Measurements from ENCODE around the gene NEK10. TPM values are rescaled to one million over a fixed set of nuclear protein-coding genes. Genes with fewer than 3 reads are reported as not detected.

NEK10 gene
- total RNA-seq, 1 experiment from 2014 or later: 1.4 TPM

GRCh38 chr3:27244374-27244773, 124.8 kb downstream of the NEK10 start:
- DNase-seq (ENCODE audit: low read depth): no peak

DNA sequence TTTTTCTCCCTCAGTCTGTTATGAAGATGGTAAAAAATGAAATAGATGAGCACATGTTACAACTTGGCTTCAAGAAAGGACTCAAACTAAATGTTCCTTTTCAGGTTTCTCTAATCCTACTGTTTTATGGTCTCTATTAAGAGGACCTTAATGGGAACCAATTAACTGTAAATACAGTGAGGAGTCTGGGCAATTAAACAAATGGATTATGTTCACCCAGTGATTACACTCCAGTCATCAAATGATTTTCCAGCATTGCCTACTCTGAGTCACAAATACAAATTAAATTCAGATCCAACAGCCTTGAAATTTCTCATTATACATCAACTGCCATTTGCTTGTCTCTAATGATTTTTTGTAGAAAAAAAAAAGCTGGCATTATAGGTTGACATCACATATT, 129.2 kb downstream of the NEK10 start:
- no peak for DNase-seq (ENCODE audit: low read depth)

DNA sequence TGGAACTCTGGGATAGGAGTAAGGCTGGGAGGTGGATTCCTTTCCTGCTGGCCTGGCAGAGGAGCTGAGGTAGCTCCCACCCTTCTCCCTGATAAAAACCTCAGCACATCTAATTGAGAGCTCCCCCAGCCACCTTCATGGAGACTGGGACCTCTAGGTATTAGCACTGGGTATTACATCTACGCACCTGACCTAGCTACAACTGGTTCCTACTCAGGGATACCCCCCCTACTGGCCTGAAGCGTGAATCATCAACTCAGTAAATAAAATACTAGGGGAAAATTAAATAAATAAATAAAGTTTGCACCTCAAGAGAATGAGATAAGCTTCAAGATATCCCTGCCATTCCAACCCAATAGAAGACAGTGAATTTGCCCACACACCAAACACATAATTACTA, 140.4 kb downstream of the NEK10 start:
- no peak for DNase-seq (ENCODE audit: low read depth)

- DNase-seq (ENCODE audit: low read depth): no peak
Measured at GRCh38 chr3:27224197-27224596, 145.0 kb downstream of the NEK10 start.

GRCh38 chr3:27221264-27221932, 147.8 kb downstream of the NEK10 start:
- no peak for DNase-seq (ENCODE audit: low read depth)

DNA sequence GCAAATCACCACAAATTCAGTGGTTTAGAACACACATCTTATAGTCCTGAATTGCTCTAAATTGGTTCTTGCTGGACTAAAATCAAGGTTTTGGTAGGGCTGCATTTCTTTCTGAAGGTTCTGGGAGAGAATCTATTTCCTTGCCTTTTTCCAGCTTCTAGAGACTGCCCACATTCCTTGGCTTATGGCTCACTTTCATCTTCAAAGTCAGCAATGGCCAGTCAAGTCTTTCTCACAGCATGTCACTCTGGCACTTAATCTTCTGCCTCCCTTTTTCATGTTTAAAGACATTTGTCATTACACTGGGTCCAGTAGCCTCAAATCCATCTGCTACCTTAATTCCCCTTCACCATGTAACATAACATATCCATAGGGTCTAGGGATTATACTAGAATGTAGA, 149.0 kb downstream of the NEK10 start:
- no peak for DNase-seq (ENCODE audit: low read depth)

DNA sequence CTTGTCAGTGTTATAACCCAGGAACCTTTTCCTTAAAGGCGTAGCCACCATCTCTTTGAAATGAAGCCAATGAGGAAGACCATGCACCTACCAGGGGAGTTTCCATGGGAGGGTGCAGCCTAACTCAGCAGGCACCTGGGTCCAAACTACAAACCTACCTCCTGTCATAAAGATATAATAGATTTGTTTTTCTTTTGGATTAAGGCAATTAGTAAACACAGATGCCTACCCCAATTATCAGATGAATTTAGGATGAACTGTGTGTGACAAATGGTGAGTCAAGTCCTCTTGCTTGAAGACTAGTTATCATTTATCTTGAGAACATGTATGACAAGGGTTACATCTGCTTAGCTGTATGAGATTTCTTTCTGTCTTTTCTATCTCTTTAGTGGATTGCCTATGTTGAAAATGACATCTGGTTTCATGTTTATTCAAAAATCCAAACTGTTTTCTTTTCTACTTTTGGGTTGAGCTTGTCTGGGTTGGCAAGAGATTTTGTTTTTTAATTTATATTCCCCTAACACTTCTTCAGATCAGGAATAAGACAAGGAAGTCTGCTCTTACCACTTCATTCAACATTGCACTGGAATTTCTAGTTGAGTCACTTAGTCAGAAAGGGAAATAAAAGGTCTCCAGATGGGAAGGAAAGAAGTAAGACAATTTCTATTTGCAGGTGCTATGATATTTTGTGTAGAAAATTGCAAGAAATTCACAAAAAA, 149.9 kb downstream of the NEK10 start:
- peak; percentile 45 for DNase-seq (ENCODE audit: low read depth)

GRCh38 chr3:27216955-27217552, 152.1 kb downstream of the NEK10 start:
- DNase-seq (ENCODE audit: low read depth): peak; percentile 84

DNA sequence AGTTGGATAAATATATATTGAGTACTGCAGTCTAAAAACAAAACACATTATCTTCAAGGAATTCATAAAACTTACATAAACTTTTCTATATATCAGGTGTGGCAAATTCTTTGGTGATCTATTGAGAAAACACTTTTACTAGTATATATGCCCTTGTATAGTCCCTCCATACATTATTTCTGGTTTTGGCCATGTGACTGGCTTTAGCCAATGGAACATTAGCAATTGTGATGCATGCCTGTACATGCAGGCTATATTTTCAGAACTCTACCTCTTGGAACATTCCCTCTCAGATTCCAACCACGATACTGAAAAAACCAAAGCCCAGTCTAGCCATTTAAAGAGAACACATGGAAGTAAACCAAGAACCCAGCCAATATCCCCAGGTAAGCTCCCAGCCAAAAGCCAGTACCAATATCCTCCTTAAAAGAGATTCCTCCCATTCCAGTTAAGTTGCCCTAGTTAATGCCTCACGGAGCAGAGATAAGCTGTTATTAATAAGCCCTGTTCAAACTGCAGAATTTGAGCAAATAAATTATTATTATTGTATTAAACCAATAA, 152.8 kb downstream of the NEK10 start:
- DNase-seq (ENCODE audit: low read depth): no peak

- DNase-seq (ENCODE audit: low read depth): no peak
Measured at GRCh38 chr3:27213450-27213849, 155.7 kb downstream of the NEK10 start.

- no peak for DNase-seq (ENCODE audit: low read depth)
Measured at GRCh38 chr3:27209617-27210264, 159.4 kb downstream of the NEK10 start.

DNA sequence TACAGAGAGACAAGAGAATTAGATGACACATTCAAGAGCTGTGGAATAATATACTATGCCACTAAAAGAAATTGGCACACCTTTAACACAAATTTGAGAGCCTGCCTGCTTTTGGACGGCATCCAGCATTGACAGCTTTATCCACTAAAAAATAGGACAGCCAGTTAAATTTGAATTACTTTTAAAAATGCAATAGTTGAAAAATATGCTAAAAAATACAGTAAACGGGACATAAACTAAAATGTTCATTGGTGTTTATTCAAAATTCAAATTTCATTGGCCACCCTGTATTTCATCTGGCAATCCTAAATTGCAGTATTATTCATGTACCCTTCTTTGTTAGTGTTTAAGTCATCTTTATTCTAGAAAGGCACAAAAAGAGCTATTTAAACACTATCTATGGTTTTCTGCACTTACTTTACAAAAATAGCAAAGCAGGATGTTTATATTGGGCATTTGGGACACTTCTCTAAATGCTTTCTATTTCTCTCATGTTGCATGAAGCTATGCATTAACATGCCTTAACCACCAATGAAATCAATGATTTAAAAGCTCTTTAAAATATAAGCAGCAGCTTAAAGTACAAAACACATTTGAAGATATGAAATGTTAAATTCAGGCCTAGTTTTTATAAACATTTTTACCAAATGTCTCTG, 160.1 kb downstream of the NEK10 start:
- DNase-seq (ENCODE audit: low read depth): no peak

GRCh38 chr3:27202959-27203358, 166.2 kb downstream of the NEK10 start:
- DNase-seq (ENCODE audit: low read depth): no peak

GRCh38 chr3:27201492-27201891, 167.7 kb downstream of the NEK10 start:
- no peak for DNase-seq (ENCODE audit: low read depth)

DNA sequence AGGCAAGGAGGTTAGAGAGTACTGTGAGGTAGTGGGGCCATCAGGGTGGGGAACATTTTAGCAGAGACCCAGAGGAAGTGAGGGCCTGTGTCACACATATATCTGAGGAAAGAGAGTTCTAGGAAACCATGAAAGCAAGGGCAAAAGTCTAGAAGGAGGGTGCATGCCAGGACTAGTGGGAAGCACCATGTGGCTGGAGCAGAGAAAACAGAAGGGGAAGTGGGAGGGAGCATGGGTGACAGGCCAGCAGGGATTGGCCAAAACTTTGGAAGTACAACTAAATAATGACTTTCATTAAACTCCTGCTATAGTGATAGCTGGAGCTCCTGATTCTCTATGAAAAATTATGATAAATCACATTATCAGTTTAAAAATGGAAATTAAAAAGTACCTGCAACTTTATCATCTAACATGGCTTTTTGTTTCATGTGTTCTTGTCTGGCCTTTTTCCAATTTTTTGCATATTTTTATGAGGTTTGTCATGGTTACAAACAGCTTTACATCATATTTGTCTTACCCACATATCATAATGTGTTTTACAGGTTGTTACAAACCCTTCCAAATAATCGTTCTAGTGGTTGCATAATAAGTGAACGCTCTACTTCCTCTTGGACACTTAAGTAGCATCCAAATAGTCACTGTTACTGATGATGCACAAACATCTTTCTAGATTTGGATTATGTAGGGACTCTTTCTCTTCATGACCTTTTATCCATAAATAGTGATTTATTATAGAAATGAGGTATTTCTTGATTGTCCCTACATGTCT, 168.3 kb downstream of the NEK10 start:
- DNase-seq (ENCODE audit: low read depth): no peak

GRCh38 chr3:27194861-27195483, 174.2 kb downstream of the NEK10 start:
- peak; percentile 54 for DNase-seq (ENCODE audit: low read depth)

DNA sequence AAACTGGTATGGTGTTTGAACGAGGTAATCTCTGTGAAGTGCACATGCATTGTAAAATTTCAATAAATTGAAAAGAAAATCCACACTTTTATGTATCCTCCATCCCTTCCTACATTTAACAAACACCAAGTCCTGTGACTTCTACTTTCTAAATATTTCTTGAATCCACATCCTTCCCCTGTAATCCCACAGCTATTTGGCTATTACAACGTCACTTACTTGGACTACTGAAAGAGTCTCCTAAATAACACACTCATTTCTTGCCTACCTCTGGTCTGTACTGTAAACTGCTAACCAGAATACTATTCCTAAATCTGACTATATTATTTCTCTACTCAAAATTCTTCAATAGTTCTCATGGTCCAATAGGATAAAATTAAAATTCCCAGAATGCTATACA, 176.1 kb downstream of the NEK10 start:
- DNase-seq (ENCODE audit: low read depth): no peak

DNA sequence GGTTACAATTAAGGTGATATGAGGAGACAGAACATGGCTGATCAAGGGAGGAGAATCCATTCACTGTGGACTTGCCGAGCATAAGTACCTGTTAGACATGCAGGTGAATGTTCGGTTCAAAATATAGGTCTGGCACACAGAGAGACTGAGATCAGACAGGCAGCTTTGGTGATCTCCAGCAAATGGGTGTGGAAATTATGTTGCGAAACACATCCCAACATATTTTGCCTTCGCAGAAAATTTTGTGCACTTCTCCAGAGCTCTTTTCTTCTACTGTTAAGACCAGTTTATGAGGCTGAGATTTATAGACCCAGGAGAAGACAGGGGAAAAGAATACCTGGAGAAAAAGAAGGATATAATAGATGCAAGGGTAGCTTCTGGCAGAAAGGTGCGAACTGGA, 183.2 kb downstream of the NEK10 start:
- DNase-seq (ENCODE audit: low read depth): no peak

- DNase-seq (ENCODE audit: low read depth): no peak
Measured at GRCh38 chr3:27185231-27185989, 183.8 kb downstream of the NEK10 start.

- no peak for DNase-seq (ENCODE audit: low read depth)
Measured at GRCh38 chr3:27184261-27184660, 184.9 kb downstream of the NEK10 start.
